AG09319 (cell line): ENCODE measurements around the gene HEPHL1.

Experiments
- DNase-seq: peaks from one replicate; pipeline ENCODE4 v3.0.0-alpha.2; 2010; ENCODE audit warnings: low read depth; ENCODE audit errors: extremely low read depth
- TF ChIP-seq, protein P1 (sequence below): IDR thresholded peaks from 2 replicates; pipeline ENCODE4 v1.5.1; 2011; ENCODE audit warnings: low read depth, mild to moderate bottlenecking, inconsistent platforms, low read length, moderate library complexity

Gene HEPHL1

DNA sequence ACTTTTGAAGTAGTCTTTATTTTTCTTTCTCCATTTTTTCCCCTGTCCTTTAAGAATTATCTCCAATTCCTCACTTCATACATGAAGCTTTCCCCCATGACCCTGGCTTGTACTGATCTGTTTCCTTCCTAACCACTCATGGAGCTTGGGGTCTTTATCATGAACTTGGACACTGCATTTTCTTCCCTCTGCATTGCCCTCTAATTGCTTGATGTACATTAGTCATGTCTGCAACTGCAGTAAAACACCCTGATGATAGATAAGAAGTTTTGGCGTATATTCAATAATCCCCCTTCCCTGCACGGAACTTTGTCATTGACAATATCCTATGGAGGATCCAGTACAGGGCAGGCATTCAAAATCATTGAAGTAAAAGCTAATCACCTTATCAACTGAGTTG, 3.4 kb downstream of the HEPHL1 start:
- TF ChIP-seq, protein P1, sequence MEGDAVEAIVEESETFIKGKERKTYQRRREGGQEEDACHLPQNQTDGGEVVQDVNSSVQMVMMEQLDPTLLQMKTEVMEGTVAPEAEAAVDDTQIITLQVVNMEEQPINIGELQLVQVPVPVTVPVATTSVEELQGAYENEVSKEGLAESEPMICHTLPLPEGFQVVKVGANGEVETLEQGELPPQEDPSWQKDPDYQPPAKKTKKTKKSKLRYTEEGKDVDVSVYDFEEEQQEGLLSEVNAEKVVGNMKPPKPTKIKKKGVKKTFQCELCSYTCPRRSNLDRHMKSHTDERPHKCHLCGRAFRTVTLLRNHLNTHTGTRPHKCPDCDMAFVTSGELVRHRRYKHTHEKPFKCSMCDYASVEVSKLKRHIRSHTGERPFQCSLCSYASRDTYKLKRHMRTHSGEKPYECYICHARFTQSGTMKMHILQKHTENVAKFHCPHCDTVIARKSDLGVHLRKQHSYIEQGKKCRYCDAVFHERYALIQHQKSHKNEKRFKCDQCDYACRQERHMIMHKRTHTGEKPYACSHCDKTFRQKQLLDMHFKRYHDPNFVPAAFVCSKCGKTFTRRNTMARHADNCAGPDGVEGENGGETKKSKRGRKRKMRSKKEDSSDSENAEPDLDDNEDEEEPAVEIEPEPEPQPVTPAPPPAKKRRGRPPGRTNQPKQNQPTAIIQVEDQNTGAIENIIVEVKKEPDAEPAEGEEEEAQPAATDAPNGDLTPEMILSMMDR = no peak
- no peak for DNase-seq

DNA sequence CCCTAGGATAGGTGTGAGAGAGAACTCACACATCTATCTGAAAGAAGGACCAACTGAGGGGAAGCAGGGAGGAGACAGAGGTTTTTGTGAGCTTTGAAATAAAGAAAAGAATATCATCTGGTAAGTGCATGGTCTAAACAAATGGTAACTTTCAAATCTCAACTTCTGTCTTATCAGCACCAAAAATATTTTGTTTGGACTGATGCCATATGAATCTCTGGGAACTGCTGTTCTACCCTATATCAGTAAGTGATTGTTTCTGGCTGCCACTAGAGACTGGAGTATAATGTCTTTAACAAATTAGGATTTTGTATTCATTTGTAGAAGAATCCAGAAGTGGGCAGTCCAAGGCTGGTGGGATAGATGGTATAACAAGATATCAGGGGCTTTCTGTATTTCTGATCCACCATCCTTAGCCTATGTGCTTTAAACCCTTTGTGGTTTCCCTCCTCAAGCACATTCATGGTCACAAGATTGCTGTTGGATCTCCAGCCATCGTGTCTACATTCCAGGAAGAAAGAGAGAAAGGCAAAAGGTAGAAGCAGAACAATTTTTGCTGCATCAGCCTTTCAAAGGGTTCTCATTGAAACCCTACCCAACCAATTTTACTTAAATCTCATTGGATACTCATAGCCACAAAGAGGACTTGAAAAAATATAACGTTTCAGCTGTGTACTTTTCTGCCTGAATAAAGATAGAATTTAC, 4.7 kb downstream of the HEPHL1 start:
- TF ChIP-seq, protein P1 = no peak
- DNase-seq = no peak

DNA sequence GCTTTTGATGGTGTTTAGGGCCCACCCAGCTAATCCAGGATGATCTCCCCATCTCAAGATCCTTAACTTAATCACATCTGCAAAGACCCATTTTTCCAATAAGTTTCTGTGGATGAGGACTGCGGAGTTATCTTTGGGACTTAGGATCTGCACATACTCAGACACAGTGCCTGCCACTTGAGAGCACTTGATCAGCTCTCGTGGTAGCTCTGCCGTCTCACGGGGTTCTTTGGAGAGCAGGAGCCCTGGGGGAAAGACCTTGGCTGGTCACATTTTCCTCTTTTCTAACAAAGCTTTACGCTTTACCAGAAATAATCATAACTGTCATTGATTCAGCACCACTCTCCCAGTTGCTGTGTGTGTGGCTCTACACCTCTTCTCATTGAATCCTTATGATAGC, 6.1 kb downstream of the HEPHL1 start:
- TF ChIP-seq, protein P1 = no peak
- DNase-seq = no peak

DNA sequence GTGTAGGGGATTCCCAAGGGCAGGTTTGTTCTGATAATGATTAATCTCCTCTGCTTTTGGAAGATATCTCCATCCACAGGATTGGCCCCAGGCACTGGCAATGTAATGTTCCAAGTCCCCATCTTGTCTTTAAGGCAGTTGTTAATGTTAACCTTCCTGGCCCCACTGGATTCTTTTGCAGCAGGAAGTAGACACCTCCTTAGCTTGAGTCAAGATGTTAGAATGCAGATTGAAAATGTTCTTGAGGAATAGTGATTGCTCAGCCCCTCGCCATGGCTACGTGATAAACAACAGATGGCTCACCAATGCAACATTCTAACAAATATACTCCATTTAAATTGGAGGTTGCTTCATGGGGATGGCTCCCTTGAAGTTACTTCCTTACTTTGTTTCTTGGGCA, 7.3 kb downstream of the HEPHL1 start:
- TF ChIP-seq, protein P1 = no peak
- DNase-seq = peak; percentile 8

DNA sequence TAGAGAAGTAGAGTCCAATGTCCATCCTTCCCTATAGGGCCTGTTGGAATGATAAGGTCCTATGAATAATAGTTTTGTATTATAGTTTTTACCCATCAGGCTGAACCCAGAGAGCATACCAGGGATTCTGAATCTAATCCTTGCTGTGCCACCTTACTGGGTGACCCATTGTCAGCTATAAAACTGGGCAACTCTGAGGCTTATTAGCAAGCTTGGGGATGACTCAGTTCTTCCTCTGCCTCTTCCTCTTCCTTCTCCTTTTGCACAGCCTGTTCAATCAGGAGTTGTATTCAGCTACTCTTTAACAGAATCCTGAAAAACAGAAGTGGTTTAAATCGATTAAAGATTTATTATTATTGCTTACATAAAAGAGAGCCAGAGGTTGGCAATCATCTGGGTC, 8.9 kb downstream of the HEPHL1 start:
- DNase-seq = no peak
- TF ChIP-seq, protein P1 = no peak

DNA sequence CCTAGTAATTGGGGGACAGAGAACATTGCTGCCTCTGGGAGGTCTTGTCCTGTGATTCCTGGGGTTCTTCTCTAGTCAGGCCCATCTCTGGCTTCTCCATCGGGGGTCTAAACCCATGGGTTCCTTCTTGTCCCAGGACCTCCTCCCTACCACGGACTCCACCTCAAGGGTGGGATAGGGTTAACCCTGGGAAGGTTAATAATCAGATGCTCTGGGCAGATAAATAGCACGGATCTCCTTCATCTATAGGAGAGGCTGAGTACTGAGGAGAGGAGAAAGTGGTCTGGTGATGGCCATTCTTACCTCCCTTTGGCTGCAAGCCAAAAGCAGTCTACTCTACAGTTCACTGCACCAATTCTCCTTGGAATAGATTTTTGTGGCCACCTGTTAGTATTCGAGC, 10.5 kb downstream of the HEPHL1 start:
- DNase-seq = no peak
- TF ChIP-seq, protein P1 = no peak

DNA sequence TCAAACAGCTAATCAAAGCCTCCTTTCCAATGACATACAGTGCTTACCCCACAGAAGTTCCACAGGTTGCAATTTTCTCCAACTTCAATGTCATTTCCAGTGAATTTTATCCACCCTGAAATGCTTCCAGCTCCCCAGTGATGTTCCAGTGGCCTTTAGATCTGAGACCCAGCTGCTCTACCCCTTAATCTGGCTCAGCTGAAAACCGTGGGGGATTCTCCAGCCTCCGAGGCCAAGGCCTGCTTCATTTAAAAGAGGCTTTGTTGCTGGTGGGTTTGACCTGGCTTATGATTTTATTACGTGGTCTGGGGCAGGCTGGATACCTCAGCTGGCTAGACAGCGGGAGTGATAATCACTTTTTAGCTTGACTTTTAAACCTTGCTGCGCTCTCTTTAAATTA, 10.9 kb downstream of the HEPHL1 start:
- TF ChIP-seq, protein P1 = no peak
- no peak for DNase-seq
